H1 (cell line): ENCODE data around the gene CFHR3. TPM values are rescaled to one million over a fixed set of nuclear protein-coding genes. Genes with fewer than 3 reads are reported as not detected.
A peak's percentile ranks its signal among the peaks of the same experiment; 100 is the strongest.
"Not testable (repeated sequence)": the region's sequence is repeated elsewhere in the genome, so short reads cannot be mapped to it uniquely, and the experiment has no call there.

Experiments used
- CTCF ChIA-PET: fragments of 300-600 bp; sonication (Branson Sonifier 250); formaldehyde crosslinking; loops from one replicate; lab custom pipeline; 2021; ENCODE audit not compliant: partially characterized antibody; lab: Charles Lee
- POLR2A ChIA-PET: fragments of 300-600 bp; sonication (Branson Sonifier 250); formaldehyde crosslinking; loops from one replicate; lab custom pipeline; 2021; ENCODE audit warnings: inconsistent platforms; ENCODE audit not compliant: partially characterized antibody; lab: Charles Lee
- DNase-seq, 2 experiments: peaks; one replicate each; pipeline versions ENCODE4 v3.0.0 to v3.0.0-alpha.2; 2010 to 2022; ENCODE audit warnings: low spot score in 2 of 2, low read depth in 1 of 2, mixed read lengths in 1 of 2
- FAIRE-seq: peaks from 2 replicates; lab custom pipeline; 2011; peaks lifted over from hg19 to GRCh38; lab: Jason Lieb, UNC
- H2AFZ ChIP-seq: 2 replicates; pipeline ENCODE4 v1.8.1; 2012; ENCODE audit warnings: low read length, inconsistent platforms
- H2AK5ac ChIP-seq: 2 replicates; pipeline ENCODE4 v1.6.1; 2013; ENCODE audit warnings: low read depth, low read length
- H2BK120ac ChIP-seq: replicated peaks from 2 replicates; pipeline ENCODE3; 2013; ENCODE audit warnings: low read depth, low read length, inconsistent platforms
- H2BK12ac ChIP-seq: 2 replicates; pipeline ENCODE4 v1.6.1; 2013; ENCODE audit warnings: low read depth, low read length
- H2BK15ac ChIP-seq: 2 replicates; pipeline ENCODE4 v1.6.1; 2013; ENCODE audit warnings: low read length
- H2BK20ac ChIP-seq: 2 replicates; pipeline ENCODE4 v1.6.1; 2013; ENCODE audit warnings: low read length
- H2BK5ac ChIP-seq: 2 replicates; pipeline ENCODE4 v1.6.1; 2013; ENCODE audit warnings: low read depth, low read length
- H3K14ac ChIP-seq: 2 replicates; pipeline ENCODE4 v1.6.1; 2013; ENCODE audit warnings: inconsistent platforms; ENCODE audit not compliant: insufficient read length
- H3K18ac ChIP-seq: 2 replicates; pipeline ENCODE4 v1.6.1; 2013; ENCODE audit warnings: low read length; ENCODE audit errors: extremely low read depth
- H3K23ac ChIP-seq: 2 replicates; pipeline ENCODE4 v1.6.1; 2013; ENCODE audit warnings: inconsistent platforms; ENCODE audit not compliant: insufficient read length
- H3K23me2 ChIP-seq: 2 replicates; pipeline ENCODE4 v1.6.1; 2013; ENCODE audit warnings: low read depth, low read length
- H3K27ac ChIP-seq: 2 replicates; pipeline ENCODE4 v1.6.1; 2011; ENCODE audit warnings: low read depth, low read length, inconsistent platforms
- H3K27me3 ChIP-seq, 4 experiments: replicated peaks in 1 of 4; 1 replicate in 1 of 4; 2 replicates in 3 of 4; pipeline versions ENCODE4 v1.6.1 to v1.8.1; 2011 to 2013; ENCODE audit warnings: low read length in 3 of 4, mild to moderate bottlenecking in 3 of 4, inconsistent platforms in 2 of 4, mixed read lengths in 2 of 4, moderate library complexity in 1 of 4; ENCODE audit not compliant: control insufficient read depth in 3 of 4, insufficient read depth in 3 of 4; ENCODE audit errors: extremely low read depth in 1 of 4
- H3K36me3 ChIP-seq, 4 experiments: 2 replicates each; pipeline versions ENCODE4 v1.6.1 to v1.8.1; 2011 to 2013; ENCODE audit warnings: mild to moderate bottlenecking in 4 of 4, low read length in 3 of 4, moderate library complexity in 2 of 4, control low read depth in 1 of 4, inconsistent platforms in 1 of 4; ENCODE audit not compliant: insufficient read depth in 4 of 4, control insufficient read depth in 2 of 4
- H3K4ac ChIP-seq: replicated peaks from 2 replicates; pipeline ENCODE3; 2013; ENCODE audit warnings: low read length, low read depth, mixed read lengths, inconsistent platforms; ENCODE audit not compliant: insufficient read length
- H3K4me1 ChIP-seq, 4 experiments: replicated peaks in 1 of 4; 1 replicate in 1 of 4; 2 replicates in 3 of 4; pipeline versions ENCODE4 v1.6.1 to v1.8.1; 2011 to 2013; ENCODE audit warnings: low read length in 3 of 4, inconsistent platforms in 2 of 4, mixed read lengths in 1 of 4; ENCODE audit not compliant: insufficient read depth in 4 of 4, control insufficient read depth in 3 of 4
- H3K4me2 ChIP-seq, 2 experiments: 2 replicates each; pipeline versions ENCODE4 v1.6.1 to v1.8.1; 2011 to 2013; ENCODE audit warnings: low read depth in 2 of 2, low read length in 2 of 2, control low read depth in 1 of 2, inconsistent platforms in 1 of 2, mild to moderate bottlenecking in 1 of 2; ENCODE audit not compliant: insufficient read depth in 1 of 2
- H3K4me3 ChIP-seq, 4 experiments: fragments of 200-600, 300-600 bp in 1 of 4; sonication (generic), shearing (Covaris generic), sonication (Bioruptor Twin) in 1 of 4; 2 replicates each; pipeline versions ENCODE4 v1.5.1 to v1.8.1; 2011 to 2016; ENCODE audit warnings: low read length in 4 of 4, low read depth in 3 of 4, control low read depth in 2 of 4, inconsistent platforms in 2 of 4, mild to moderate bottlenecking in 2 of 4, mixed read lengths in 1 of 4, moderate library complexity in 1 of 4; ENCODE audit not compliant: insufficient read depth in 2 of 4; ENCODE audit errors: extremely low read depth in 1 of 4
- H3K56ac ChIP-seq: replicated peaks from 2 replicates; pipeline ENCODE3; 2013; ENCODE audit warnings: low read depth, mild to moderate bottlenecking, mixed read lengths, low read length, inconsistent platforms; ENCODE audit not compliant: insufficient read length
- H3K79me1 ChIP-seq: 2 replicates; pipeline ENCODE4 v1.6.1; 2013; ENCODE audit warnings: low read depth, low read length, control low read depth
- H3K79me2 ChIP-seq, 2 experiments: 2 replicates each; pipeline versions ENCODE4 v1.6.1 to v1.8.1; 2012 to 2013; ENCODE audit warnings: low read length in 2 of 2, mild to moderate bottlenecking in 2 of 2, inconsistent platforms in 1 of 2; ENCODE audit not compliant: insufficient read depth in 2 of 2, control insufficient read depth in 1 of 2
- H3K9ac ChIP-seq, 4 experiments: replicated peaks in 1 of 4; 1 replicate in 1 of 4; 2 replicates in 3 of 4; pipeline versions ENCODE4 v1.6.1 to v1.8.1; 2011 to 2013; ENCODE audit warnings: low read depth in 3 of 4, low read length in 3 of 4, control low read depth in 2 of 4, mild to moderate bottlenecking in 2 of 4, moderate library complexity in 2 of 4, inconsistent platforms in 1 of 4; ENCODE audit errors: extremely low read depth in 1 of 4
- H3K9me3 ChIP-seq, 2 experiments: 2 replicates each; pipeline versions ENCODE4 v1.6.1 to v1.8.1; 2012 to 2013; ENCODE audit warnings: mild to moderate bottlenecking in 2 of 2, moderate library complexity in 2 of 2, control low read depth in 1 of 2, inconsistent platforms in 1 of 2, low read depth in 1 of 2, low read length in 1 of 2, mixed read lengths in 1 of 2; ENCODE audit not compliant: insufficient read depth in 2 of 2
- H4K20me1 ChIP-seq, 2 experiments: replicated peaks in 1 of 2; 2 replicates each; pipeline versions ENCODE3 to v1.8.1; 2011 to 2013; ENCODE audit warnings: inconsistent platforms in 2 of 2, low read length in 2 of 2, mild to moderate bottlenecking in 1 of 2; ENCODE audit not compliant: insufficient read depth in 2 of 2, control insufficient read depth in 1 of 2
- H4K5ac ChIP-seq: 2 replicates; pipeline ENCODE4 v1.6.1; 2013; ENCODE audit warnings: low read length, low read depth, mixed read lengths, inconsistent platforms; ENCODE audit not compliant: insufficient read length
- H4K8ac ChIP-seq: 2 replicates; pipeline ENCODE4 v1.8.0; 2013; ENCODE audit warnings: mild to moderate bottlenecking, moderate library complexity, low read length, inconsistent platforms; ENCODE audit not compliant: insufficient read depth; ENCODE audit errors: extremely low read depth
- H4K91ac ChIP-seq: replicated peaks from 2 replicates; pipeline ENCODE3; 2013; ENCODE audit warnings: low read length, mixed read lengths, inconsistent platforms; ENCODE audit not compliant: insufficient read length
- MAFK ChIP-seq: IDR thresholded peaks from 2 replicates; pipeline ENCODE4 v1.6.1; 2012; ENCODE audit warnings: low read depth, mild to moderate bottlenecking, improper control_type of control experiment, low read length
- WGBS, 2 experiments: shearing (Covaris generic) in 1 of 2; methylation state at CpG; one replicate each; pipeline versions ENCODE4 v1.1.6 to v1.1.7; 2013 to 2015; ENCODE audit warnings: low lambda C conversion rate in 2 of 2, mixed read lengths in 2 of 2, inconsistent platforms in 1 of 2, low coverage in 1 of 2, missing lambda C conversion rate in 1 of 2; ENCODE audit not compliant: insufficient replicate concordance in 2 of 2, insufficient coverage in 1 of 2, insufficient read length in 1 of 2; ENCODE audit errors: extremely low coverage in 1 of 2, missing lambda C conversion rate in 1 of 2; 5-methylcytosine and 5-hydroxymethylcytosine counted together
- polyA plus RNA-seq, 7 experiments: library from polyadenylated mRNA; depleted of rRNA in 3 of 7; stranded (reverse) in 5 of 7; unstranded in 2 of 7; fragments of >200 nt in 5 of 7; fragments of 200-250 nt in 2 of 7; gene quantifications; 1 replicate in 5 of 7; 2 replicates in 1 of 7; 4 replicates in 1 of 7; pipeline versions ENCODE4 v1.2.1 to v1.2.3, GENCODE V29; 2011 to 2013; ENCODE audit warnings: missing spikeins in 2 of 7, mixed read lengths in 2 of 7
- total RNA-seq: library from RNA; stranded (reverse); fragmentation: NEBNext Ultra II Directional; extraction: Animal tissue kit (Norgen Biotek cat#: 25700); gene quantifications from 2 replicates; pipeline ENCODE4 v1.2.1, GENCODE V29; 2021

CFHR3 gene
- total and polyA plus RNA-seq, 2 of the 8 experiments (the other 6 are each of a cell fraction or from before 2014, with no cell fraction given) = 0.20 to 0.52 TPM

- WGBS, 2 experiments = 93% methylated on average over 3 of the region's 4 CpGs; no CpG with 5 or more reads in 1 of the 2 experiments
- H2BK12ac ChIP-seq, CTCF ChIA-PET, H3K79me1 ChIP-seq, H3K27ac ChIP-seq, H3K4me3 ChIP-seq, H3K56ac ChIP-seq, H3K23me2 ChIP-seq, DNase-seq, H3K27me3 ChIP-seq, H3K4ac ChIP-seq, H3K9ac ChIP-seq, H3K23ac ChIP-seq, FAIRE-seq, H3K4me1 ChIP-seq, H4K91ac ChIP-seq, H2AFZ ChIP-seq, H3K79me2 ChIP-seq, POLR2A ChIA-PET, H4K20me1 ChIP-seq, H3K14ac ChIP-seq, H2BK120ac ChIP-seq, H2BK15ac ChIP-seq, H4K5ac ChIP-seq, H3K18ac ChIP-seq, H2BK20ac ChIP-seq, H4K8ac ChIP-seq, H3K4me2 ChIP-seq, H2AK5ac ChIP-seq, H3K9me3 ChIP-seq, H3K36me3 ChIP-seq, H2BK5ac ChIP-seq: not testable (repeated sequence)
- peak; percentile 93 for TF ChIP-seq MAFK
These were observed 4.8 kb upstream of the CFHR3 start for GRCh38 chr1:196769823-196770222.
